Measurements from ENCODE around the gene DSTYK.

Gene DSTYK

DNA sequence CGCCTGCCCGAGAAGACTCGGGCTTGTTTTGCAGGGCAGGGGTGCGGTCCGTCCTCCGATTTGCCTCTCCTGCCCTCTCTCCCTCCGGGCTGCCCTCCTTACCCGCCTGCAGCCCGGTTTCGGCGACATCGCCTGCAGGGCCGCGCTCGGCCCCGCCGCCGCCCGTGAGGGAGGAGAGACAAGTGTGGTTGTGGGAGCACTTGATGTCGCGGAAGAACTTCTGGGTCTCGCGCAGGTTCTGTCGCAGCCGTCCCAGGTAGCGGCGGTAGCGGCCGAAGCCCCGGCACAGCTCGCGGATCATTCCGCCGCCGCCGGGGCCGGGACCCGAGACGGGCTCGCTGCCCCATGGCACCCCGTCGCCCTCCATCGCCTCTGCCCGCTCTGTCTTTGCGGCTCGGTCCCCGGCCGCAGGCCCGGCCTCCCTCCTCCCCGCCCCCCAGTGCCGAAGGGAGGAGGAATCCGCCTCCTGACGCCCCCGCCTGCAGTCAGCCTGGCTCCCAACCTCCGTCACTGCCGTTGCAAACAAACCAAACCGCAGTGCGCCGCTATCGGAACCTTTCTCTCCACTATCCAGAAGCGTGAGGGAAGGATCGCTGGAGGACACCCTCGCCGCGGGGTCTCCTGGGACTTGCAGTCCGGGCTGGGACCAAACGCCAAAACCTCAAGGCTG is at the start of gene DSTYK:
Gene DSTYK (minus strand): TSS at position 534 of the 670 bp plus-strand sequence. CDS start 167 bp downstream, at position 367.
- DNase-seq (ENCODE audit: low read depth) = peak; percentile 88
- peak within 1 kb of the TSS; percentile 95 for H3K4me3 ChIP-seq (ENCODE audit: low read depth, low read length)
- TF ChIP-seq, protein P1, sequence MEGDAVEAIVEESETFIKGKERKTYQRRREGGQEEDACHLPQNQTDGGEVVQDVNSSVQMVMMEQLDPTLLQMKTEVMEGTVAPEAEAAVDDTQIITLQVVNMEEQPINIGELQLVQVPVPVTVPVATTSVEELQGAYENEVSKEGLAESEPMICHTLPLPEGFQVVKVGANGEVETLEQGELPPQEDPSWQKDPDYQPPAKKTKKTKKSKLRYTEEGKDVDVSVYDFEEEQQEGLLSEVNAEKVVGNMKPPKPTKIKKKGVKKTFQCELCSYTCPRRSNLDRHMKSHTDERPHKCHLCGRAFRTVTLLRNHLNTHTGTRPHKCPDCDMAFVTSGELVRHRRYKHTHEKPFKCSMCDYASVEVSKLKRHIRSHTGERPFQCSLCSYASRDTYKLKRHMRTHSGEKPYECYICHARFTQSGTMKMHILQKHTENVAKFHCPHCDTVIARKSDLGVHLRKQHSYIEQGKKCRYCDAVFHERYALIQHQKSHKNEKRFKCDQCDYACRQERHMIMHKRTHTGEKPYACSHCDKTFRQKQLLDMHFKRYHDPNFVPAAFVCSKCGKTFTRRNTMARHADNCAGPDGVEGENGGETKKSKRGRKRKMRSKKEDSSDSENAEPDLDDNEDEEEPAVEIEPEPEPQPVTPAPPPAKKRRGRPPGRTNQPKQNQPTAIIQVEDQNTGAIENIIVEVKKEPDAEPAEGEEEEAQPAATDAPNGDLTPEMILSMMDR (IDR thresholded peaks at IDR 0.05; ENCODE audit: control insufficient read depth, extremely low read depth, insufficient read depth) = 0 out of 2 replicates have a peak, but pooled peaks have one; percentile 6

GRCh38 chr1:205259998-205260397 is 48.5 kb upstream of the DSTYK start:
- TF ChIP-seq, protein P1 (IDR thresholded peaks at IDR 0.05; ENCODE audit: control insufficient read depth, extremely low read depth, insufficient read depth) = no peak
- DNase-seq (ENCODE audit: low read depth) = no peak
- no peak overlapping the region for H3K4me3 ChIP-seq (ENCODE audit: low read depth, low read length)

- no peak for DNase-seq (ENCODE audit: low read depth)
- H3K4me3 ChIP-seq (ENCODE audit: low read depth, low read length) = no peak overlapping the region
- TF ChIP-seq, protein P1 (IDR thresholded peaks at IDR 0.05; ENCODE audit: control insufficient read depth, extremely low read depth, insufficient read depth) = no peak
Observed at GRCh38 chr1:205259324-205259832, 47.9 kb upstream of the DSTYK start.

DNA sequence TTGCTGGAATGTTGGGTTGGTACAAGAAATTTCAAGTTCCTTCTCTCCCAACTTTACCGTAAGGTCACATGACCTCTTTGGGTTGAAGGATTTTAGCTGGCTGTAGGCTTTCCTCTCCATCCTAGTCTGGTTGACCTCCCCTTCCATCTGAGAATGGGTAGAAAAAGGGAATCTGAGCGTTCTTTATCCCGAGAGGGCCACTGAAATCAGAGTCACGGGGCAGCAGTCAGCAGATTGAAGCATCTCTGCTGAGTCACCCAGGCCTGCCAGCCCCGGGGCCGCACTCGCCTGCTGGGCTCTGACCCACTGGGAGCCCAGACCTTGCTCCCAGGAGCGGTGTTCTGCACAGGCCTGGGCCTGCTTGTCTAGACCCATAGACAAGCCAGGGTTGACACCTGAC is 47.2 kb upstream of the DSTYK start:
- H3K4me3 ChIP-seq (ENCODE audit: low read depth, low read length) = no peak overlapping the region
- TF ChIP-seq, protein P1 (IDR thresholded peaks at IDR 0.05; ENCODE audit: control insufficient read depth, extremely low read depth, insufficient read depth) = no peak
- no peak for DNase-seq (ENCODE audit: low read depth)

DNA sequence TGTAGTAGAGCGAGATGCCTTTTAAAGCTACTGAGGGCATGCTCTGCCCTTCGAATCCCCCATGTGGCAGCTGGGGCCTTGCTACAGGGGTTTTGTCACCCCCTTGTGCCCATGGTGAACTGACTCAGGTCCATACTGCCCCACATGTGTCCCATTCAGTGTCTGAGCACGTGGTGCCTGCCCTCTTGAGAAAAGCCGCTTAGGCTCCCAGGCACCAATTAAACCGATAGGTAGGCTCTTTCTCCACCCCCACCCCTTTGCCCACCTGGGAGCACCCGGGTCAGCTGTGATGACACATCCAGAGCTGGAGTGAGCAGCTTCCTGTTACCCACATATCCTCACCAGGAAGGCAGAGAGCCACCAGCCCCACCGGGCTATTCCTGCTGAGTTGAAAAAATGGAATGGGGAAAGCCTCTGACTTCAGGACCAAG is 46.8 kb upstream of the DSTYK start:
- no peak overlapping the region for H3K4me3 ChIP-seq (ENCODE audit: low read depth, low read length)

GRCh38 chr1:205257735-205258134 is 46.2 kb upstream of the DSTYK start:
- no peak overlapping the region for H3K4me3 ChIP-seq (ENCODE audit: low read depth, low read length)
- TF ChIP-seq, protein P1 (IDR thresholded peaks at IDR 0.05; ENCODE audit: control insufficient read depth, extremely low read depth, insufficient read depth) = no peak
- no peak for DNase-seq (ENCODE audit: low read depth)

More for the DNA sequence above, 46.8 kb upstream of the DSTYK start:
- no peak for DNase-seq (ENCODE audit: low read depth)
- TF ChIP-seq, protein P1 (IDR thresholded peaks at IDR 0.05; ENCODE audit: control insufficient read depth, extremely low read depth, insufficient read depth) = no peak
